GM21576 (cell line): ENCODE data around the gene MS4A10.
"Not testable (repeated sequence)": the region's sequence is repeated elsewhere in the genome, so short reads cannot be mapped to it uniquely, and the experiment has no call there.

Source experiments
- ATAC-seq: cut with Tn5 transposase; IDR thresholded peaks from one replicate; pipeline ENCODE4 v1.9.1; 2021; ENCODE audit warnings: mild to moderate bottlenecking, moderate library complexity; ENCODE audit not compliant: unreplicated experiment

Gene MS4A10

DNA sequence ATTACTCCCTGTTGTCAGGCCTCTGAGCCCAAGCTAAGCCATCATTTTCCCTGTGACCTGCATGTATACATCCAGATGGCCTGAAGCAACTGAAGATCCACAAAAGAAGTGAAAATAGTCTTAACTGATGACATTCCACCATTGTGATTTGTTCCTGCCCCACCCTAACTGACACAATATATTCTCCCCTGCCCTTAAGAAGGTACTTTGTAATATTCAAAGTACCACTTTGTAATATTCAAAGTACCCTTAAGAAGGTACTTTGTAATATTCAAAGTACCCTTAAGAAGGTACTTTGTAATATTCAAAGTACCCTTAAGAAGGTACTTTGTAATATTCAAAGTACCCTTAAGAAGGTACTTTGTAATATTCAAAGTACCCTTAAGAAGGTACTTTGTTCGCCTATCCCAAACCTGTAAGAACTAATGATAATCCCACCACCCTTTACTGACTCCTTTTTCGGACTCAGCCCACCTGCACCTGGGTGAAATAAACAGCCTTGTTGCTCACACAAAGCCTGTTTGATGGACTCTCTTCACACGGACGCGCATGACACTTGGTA is 38.7 kb downstream of the MS4A10 start:
- ATAC-seq: not testable (repeated sequence)

DNA sequence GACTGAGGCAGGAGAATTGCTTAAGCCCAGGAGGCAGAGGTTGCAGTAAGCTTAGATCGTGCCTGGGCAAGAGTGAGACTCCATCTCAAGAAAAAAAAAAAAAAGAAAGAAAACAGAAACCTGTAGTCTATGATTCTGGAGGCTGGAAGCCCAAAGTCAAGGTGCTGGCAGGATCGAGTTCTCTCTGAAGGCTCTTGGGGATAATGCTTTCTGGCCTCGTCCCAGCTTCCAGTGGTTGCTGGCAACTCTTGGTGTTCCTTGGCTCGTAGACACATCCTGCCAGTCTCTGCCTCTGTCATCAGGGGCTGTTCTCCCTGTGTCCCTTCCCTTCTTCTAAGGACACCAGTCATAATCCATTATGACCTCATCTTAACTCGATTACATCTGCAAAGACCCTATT is 40.0 kb downstream of the MS4A10 start:
- ATAC-seq: no peak

DNA sequence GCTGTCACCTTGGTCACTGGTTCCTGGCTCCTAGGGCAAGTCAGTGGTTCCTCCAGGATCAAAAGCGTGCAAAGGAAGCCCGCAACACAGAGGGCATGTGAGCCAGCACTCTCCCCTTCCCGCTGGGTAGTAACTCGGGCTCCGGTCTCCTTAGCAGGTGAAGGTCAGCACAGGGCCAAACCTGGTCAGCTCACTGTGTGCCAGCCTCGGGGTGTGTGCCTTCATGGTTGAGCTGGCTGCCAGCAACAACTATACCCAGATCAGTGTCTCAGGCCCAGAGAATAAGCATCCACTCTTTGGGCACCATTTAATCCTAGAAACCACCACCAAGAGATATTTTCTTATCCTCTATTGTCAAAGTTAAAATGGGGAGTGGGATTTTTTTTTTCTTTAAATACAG is 40.7 kb downstream of the MS4A10 start:
- no peak for ATAC-seq

DNA sequence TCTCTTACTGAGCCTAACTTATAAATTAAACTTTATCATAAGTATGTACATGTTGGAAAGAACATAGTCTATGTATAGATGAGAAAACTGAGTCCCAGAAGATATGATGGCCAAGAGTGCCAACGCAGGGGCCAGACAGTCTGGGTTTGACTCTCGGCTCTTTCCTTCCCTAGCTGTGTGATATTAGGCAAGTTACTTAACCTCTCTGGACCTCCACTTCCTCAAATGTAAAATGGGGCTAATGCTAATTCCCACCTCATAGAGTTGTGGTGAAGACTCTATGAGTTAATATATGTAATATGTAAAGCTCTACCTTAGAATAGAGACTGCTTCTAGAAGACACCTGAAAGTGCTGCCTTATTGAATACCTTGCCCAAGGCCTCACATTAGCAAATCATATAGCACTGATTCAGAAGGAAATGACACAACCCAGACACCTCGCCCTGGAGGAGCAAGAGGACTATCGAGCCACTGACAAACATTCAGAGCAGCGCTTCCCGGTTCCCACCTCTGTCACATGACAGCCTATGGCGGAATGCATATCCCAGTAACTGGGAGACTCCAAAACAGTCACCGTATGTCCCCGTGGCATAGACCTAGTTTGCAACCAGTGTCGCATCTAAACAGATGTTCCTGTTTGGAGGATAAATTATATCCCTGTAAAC is 45.5 kb downstream of the MS4A10 start:
- peak; percentile 7 for ATAC-seq

DNA sequence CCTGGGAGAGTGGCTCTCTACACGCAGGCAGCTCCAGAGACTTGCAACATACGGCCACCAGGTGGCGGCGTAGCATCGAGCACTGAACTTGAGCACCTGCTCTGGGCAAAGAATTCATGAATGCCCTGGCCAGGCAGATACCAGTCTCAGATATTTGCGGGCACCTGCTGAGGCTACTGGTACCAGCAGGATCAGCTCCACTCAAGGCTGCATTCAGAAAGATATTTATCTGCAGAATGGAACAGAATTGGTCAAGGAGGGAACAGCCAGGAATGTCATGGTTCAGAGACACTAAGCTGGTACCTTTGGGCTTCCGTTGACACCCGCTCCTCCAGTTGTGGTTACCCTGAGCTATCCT is 46.0 kb downstream of the MS4A10 start:
- peak; percentile 75 for ATAC-seq

DNA sequence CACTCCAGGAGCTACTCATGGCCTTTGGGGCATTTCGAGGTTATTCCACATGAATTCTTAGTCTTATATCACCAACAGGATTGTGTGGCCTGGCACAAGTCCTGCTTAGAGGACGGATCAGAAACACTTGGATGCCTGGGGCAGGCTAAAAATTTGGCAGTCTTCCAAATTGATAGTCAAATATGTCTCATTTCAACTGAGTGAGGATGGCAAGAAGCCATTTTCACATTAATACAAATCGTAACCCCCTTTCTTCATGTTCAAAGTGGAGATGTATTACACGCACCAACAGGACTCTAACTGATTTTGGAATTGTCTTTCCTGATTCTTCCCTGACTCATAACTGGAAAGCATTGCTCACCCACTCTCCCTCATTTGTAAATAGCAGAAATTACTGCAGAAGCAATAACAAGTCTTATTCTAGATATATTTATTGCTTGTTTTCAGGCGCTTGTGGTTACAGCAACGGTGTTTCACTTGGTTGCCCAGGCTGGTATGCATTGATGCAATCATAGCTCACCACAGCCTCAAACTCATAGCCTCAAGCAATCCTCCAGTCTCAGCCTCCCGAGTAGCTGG is 46.5 kb downstream of the MS4A10 start:
- no peak for ATAC-seq

DNA sequence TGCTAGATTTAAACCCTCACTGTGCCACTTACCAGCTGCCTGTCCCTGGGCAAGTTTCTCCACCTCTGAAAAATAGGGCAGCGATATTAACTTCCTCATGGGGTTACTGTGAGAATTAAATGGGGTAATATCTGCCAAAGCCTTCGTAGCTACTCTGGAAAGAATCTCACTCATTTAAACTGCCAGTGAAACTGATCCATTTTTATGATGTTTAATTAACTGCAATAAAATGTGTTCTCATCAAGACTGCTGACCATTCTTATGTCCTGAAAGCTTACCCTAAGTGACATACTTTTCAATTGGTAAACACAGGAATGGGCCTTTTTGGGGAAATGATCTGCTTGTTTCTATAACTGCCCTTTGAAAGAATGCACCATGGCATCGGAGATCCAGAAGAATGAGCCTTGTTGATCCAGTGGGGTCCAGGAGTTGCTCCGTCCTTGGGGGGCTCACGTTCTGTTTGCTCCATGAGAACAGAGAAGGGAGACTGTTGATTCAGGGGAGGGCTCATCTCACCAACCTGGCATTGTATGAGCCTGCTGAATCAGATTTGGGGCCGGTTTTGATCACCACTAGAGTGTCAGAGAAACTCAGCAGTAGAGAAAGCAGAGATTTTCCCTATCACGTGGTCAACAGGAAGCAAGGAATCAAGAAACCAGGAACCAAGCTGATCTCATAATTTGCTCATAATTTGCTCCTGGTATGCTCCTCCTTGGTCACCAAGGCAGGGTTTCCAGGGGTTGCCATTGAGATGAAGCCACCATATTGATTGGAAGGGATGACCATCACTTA is 49.8 kb downstream of the MS4A10 start:
- no peak for ATAC-seq

DNA sequence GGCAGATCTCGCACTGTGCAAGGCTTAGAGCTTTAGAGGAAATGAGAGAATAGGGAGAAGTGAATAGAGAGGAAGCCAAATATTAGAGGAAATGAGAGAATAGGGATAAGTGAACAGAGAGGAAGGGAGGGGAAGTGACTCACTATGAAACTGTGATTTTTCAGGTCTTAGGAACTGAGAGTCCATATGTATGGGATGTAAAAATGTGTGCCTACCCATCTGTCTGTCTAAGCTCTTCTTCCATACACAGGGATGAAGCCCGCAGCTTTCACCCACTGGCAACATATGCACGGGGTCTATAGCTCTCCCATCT is 50.4 kb downstream of the MS4A10 start:
- ATAC-seq: no peak

DNA sequence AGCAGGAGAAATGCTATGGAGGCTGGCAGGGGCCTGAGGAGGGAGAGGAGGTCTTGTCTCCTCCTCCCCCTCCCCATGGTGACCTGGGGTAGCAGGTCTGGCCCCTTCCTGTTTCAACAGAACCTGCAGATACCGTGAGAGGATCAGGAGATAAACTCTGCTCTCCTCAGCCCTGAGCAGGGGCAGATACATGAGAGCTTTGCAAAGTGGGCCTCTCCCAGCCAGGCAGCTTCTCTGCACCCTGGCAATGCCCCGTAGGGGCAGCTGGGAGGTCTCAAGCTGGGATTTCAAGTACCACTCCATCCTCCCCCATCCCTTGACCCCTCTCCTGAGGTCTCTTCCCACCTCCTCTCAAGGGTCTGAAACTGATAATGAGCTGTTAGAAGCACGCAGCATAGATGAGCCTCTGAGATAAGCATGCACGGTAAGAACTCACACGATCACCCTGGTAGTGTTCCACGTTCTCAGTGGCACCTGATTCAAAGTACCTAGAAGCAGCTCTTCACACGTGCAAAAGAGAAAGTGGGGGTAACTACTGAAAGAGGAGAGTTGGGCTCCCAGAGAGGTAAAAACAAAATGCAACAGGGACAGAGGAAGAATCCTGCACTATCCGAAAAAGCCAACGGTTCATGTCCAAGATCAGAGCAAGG is 51.9 kb downstream of the MS4A10 start:
- no peak for ATAC-seq

DNA sequence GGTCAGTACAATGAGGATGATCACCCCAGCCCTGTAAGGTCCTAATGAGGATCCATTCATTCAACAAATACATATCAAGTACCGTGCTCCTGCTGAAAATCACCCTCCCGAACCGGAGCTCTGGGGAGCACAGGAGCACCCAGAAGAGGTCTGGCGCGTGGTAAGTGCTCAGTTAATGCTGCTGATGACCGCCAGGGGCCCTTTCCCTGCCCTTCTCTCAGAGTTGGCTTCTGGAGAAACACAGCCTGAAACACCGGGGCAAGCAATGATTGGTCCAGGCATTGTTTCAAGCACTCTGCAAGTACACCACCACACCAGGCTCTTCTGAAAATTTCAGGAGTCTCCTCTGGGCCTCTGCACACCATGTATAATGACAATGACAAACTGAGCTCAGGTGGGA is 53.0 kb downstream of the MS4A10 start:
- ATAC-seq: no peak

DNA sequence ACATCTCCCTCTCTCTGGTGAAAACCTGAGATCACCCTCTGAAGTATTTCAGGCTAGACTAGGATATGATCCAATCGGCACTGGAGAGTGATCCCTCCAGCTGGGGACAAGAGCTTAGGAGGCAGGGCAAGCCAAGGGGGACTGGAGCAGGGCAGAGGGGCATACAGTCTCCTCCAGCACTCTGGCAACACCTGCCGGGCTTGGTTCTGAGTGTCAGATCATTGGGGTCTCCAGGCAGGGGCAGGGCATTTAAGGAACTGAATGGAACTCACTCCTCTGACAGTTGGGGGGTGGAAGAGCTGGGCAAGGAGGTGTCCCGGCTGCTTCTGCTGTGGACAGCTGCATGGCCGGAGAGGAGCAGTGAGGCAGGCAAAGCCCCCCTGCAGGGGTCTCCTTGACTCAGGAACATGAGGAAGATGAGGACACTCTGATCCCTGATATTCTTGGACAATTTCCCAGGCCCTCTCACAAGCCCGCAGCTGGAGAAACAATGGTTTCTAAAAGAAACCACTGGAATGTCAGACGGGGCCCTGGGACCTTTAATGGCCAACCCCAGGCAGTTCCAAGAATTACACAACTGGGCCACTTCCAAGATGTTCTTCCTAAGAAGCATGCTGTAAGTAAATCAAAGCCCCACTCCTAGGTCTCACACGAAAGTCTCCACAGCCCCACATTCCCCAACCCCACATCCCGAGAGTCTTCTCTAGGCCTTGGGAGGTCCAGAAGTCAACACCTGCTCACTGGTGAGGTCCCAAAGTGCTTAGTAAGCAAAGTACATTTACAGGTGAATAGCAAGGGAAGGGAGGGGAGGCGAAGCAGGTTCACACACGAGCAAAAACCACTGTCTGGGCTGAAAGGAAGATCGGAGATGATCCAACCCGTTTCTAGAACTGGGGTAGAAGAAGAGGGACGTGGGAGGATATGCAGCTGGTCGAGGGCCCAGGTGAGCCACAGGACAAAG is 55.6 kb downstream of the MS4A10 start:
- no peak for ATAC-seq

DNA sequence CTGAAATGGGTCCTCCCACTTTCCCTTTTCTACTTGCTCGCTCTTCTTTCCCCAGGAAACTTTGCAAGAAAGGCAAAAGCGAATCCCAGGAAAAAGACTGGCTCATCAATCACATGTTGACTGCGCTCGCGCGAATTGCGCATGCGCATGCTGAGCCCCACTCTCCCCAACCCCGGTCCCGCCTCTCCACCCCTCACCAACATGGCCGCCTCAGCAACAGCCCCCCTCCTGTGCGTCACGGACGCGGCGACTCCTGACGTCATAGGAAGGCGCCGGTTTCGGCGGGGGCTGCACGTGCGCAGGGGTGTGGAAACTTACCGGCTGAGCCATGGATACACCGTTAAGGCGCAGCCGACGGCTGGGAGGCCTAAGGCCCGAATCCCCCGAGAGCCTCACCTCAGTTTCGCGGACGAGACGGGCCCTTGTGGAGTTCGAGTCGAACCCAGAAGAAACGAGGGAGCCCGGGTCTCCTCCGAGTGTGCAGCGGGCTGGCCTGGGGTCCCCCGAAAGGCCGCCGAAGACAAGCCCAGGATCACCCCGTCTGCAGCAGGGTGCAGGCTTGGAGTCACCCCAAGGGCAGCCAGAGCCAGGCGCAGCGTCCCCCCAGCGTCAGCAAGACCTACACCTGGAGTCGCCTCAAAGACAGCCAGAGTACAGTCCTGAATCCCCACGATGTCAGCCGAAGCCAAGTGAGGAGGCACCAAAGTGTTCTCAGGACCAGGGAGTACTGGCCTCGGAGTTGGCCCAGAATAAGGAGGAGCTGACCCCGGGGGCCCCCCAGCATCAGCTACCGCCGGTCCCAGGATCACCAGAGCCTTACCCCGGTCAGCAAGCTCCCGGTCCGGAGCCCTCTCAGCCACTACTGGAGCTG is 56.9 kb downstream of the MS4A10 start, which contains the start of gene CCDC86:
CCDC86 (plus strand) TSS at position 317 of the 871 bp plus-strand sequence; CDS start at position 329, 12 bp downstream.
- peak; percentile 68 for ATAC-seq

DNA sequence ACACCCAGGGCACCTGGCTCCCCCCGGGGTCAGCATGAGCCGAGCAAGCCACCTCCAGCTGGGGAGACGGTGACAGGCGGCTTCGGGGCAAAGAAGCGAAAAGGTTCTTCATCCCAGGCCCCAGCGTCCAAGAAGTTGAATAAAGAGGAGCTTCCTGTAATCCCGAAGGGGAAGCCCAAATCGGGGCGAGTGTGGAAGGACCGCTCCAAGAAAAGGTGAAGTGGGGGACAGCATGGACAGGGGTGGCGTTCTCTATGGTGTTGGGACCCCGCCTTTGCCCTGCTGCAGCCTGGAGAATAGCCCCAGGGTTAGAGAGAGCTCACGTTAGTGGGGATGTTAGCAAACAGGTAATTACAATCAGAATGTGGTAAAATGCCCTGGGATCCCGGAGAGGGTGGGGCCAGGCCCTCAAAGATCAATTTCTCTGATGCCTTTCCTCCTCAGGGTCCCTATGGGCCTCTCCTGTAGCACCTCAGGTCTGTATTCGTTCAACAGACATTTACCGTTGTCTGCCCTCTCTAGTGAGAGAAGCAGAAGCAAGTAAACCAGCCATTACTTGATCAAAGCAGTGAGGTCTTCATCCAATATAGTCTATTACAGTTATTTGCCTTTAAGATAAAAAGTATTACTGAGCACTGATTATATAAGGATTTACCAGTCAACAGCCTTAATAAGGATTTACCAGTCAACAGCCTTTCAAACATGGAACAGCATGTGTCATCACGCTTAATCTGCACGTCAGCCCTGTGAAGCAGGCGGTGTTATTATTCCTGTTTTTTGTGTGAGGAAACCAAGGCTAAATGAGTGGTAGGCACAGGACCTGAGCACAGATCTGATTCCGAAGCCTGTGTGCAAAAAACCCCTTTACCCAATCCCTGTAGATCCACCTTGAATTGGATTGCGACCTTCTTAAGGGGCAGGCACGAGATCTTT is 57.8 kb downstream of the MS4A10 start:
- no peak for ATAC-seq

DNA sequence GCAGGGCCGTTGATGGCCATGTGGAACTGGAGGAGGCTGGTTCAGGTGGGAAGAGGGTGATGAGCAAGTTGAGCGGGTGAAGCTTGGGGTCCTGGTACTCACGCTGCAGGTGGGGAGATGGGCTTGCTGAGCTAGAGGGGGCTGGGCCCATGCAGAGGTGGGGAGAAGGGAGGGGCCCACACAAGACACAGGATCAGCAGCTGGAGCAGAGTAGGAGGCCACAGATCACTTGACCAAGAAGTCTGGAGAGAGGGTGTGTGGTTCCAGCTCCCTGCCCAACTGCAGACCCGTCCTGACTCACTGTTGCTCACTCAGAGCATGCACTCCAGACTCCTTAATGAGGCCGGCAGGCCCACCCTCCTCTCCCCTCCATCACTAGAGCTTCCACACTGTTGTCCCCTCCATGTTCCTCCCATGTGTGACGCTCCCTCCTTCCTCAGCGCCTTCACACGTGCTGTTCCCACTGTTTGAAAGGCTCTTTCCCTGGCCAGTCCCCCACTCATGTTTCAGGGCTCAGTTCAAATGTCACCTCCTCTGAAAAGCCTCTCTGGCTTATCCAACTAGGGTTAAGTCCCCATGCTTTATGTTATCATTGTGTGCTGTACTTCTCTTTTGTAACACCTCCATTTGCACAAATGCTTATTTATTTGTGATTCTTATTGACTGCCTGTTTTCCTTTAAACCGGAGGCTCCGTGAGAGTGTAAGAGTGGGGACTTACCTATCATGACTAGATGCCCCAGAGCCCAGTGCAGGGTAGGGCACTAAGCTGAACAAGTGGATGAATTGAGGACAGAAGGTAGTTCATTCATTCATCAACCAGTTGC is 59.1 kb downstream of the MS4A10 start:
- no peak for ATAC-seq

DNA sequence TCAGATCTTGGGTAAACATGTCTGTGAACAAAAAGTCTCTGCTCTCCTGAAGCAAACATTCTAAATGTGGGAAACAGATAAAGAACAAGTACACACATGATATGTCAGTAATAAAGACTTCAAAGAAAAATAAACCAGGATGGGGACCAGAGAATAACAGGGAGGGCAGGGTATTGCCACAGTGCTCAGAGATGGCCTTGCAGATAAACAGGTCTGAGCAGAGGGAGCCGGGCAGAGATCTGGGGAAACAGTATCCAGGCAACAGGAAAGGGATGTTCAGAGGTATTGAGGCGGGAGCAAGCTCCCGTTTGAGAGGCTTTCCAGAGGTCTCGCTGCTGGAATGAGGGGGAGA is 59.7 kb downstream of the MS4A10 start:
- no peak for ATAC-seq

DNA sequence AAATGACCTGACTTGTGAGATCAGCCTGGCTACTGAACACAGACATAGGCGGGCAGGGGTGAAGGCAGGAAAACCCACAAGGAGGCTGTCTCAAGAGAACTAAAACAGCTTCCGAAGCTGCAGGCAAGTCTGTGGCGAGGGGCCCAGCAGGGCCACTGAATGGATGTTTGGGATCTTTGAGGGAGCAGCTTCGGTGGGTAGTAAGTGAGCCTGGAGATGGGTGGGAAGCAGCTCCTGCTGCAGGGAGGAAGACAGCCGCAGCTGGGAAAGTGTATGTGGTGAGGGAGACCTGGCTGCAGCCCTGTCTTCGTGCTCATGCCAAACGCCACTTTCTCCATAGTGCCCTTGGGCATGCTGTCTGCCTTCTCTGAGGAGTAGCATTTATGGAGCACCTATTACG is 60.2 kb downstream of the MS4A10 start:
- no peak for ATAC-seq

DNA sequence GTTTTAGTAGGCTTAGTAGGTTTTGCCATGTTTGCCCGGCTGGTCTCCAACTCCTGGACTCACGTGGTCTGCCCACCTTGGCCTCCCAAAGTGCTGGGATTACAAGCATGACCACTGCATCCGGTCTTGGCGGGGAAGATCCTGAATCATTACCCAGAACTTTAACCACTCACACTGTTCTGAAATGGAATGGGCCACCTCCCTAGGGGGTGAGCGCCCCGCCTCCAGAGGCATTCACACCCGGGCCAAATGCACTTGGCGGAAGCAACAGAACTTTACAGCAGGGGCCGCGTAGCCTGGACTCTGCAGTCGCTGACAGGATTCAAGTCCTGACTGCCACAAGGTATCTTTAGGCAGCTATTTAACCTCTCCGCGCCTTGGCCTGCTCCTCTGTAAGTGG is 62.1 kb downstream of the MS4A10 start:
- ATAC-seq: no peak

DNA sequence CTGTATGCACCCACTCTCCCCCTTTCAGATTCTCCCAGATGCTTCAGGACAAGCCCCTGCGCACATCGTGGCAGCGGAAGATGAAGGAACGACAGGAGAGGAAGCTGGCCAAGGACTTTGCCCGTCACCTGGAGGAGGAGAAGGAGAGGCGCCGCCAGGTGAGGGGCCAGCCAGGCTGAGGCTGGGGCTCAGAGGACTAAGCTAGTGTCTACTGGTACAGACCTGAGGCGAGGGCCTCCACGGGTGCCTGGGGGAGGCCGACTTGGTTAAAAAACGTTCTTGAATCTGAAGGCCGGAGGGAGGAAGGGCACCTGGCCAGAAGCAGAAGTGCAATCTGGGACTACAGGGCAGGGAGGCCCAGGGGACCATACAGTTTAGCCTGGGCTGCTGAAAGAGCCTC is 62.8 kb downstream of the MS4A10 start:
- no peak for ATAC-seq
